HG03575 (cell line): Measurements from ENCODE around the gene CDCA4.
"Not testable (repeated sequence)": the region's sequence is repeated elsewhere in the genome, so short reads cannot be mapped to it uniquely, and the experiment has no call there.

Experiments
- ATAC-seq: cut with Tn5 transposase; IDR thresholded peaks from one replicate; pipeline ENCODE4 v1.9.1; 2021; ENCODE audit not compliant: unreplicated experiment, insufficient number of reproducible peaks, low FRiP score; ENCODE audit errors: extremely low read depth

Gene CDCA4

DNA sequence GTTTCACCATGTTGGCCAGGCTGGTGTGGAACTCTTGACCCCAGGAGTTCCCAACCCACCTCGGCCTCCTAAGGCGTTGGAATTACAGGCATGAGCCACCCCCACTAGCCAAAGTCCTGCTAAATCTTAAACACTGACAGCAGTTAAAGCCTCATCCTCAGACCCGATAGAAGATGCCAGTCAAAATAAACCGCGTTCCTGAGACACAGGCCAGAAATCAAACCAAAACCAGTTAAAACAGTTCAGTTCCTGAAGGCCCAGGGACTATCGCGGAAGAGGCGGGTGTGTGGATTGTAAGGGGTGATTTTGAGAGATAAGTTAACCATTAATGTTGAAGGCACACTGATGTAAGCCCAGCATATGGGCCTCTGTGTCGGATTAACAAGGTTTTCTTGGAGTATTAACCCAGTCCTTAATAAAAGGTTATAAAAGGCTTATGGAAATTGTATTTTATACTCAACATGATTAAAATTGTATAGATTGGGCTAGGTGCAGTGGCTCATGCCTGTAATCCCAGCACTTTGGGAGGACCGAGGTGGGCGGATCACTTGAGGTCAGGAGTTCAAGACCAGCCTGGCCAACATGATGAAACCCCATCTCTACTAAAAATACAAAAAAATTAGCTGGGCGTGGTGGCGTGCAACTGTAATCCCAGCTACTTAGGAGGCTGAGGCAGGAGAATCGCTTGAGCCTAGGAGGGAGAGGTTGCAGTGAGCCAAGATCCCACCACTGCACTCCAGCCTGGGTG is 18.7 kb upstream of the CDCA4 start:
- ATAC-seq: no peak

DNA sequence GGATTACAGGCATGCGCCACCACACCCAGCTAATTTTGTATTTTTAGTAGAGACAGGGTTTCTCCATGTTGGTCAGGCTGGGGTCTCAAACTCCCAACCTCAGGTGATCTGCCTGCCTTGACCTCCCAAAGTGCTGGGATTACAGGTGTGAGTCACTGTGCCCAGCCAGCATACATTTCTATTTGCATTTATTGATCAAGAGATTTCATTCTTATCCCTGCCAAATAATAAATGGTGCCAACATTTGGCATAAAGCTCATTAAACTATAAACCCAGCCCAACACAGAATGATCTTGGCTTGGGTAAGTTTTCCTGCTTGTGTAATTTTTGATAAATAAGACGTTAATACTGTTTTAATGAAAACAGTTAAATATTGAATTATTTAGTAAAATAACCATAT is 14.7 kb upstream of the CDCA4 start:
- not testable (repeated sequence) for ATAC-seq

DNA sequence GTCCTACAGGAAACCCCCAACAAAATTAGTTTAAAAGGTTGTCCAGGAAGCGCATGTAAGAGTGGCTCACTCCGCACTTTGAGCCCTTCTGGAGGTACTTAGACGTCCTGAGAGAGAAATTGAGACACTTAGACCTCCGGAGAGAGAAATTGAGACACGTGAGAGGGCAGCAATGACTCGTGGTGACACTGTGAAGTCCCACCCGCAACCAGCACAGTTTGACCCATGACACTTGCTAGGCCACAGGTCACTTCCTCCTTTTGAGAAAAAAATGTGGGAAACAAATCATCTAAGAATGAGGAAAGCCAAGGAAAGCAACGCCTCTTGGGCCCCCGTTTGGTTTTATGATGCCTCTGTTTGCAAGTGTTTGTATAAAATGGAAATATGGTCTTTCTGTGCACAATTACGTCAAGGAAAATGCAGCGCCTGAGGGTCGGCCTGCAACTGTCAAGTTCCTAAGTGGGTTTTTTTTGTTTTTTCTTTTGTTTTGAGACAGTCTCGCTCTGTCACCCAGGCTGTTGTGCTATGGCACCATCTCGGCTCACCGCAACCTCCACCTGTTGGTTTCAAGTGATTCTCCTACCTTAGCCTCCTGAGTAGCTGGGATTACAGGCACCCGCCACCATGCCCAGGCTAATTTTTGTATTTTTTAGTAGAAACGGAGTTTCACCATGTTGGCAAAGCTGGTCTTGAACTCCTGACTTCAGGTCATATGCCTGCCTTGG is 13.6 kb upstream of the CDCA4 start:
- no peak for ATAC-seq

- not testable (repeated sequence) for ATAC-seq
Measured at GRCh38 chr14:105033412-105033900, 12.6 kb upstream of the CDCA4 start.

- ATAC-seq: not testable (repeated sequence)
Measured at GRCh38 chr14:105032451-105032901, 11.6 kb upstream of the CDCA4 start.

GRCh38 chr14:105030836-105031396 is 10.0 kb upstream of the CDCA4 start:
- ATAC-seq: no peak

DNA sequence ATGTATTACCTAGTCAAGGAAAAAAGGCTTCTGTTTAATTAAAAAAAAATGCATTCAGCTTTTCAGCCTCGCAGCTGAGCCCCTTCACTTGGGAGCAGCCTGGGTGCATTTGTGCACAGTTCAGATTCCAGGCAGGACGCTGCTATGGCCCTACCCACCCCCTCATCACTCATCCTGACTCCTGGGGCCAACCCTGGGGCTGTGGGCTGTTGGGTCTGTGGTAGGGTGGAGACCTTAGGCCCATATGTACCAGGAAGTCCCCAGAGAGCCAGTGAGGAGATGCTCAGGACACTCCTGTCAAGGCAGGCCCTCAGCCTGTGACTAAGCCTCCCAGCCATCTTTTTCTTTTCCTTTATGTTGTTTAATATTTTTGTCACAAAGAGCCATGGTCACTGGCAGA is 9.3 kb upstream of the CDCA4 start:
- ATAC-seq: no peak

DNA sequence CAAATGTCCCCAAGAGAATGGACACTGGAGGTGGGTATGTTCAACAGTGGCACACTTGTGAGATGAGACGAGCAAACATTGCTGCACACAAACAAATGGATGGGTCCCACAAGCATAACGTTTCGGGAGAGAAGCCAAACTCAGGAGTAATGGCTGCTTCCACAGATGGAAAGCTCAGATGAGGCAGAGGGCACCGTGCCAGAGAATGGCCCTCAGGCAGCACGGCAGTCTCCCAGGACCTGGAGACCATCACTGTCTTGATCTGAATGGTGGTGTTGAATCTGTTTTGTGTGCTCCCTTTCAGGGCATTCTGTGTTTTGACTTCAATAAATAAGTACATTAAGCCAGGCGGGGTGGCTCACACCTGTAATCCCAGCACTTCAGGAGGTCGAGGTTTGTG is 8.5 kb upstream of the CDCA4 start:
- no peak for ATAC-seq

- ATAC-seq: no peak
Measured at GRCh38 chr14:105028251-105028927, 7.5 kb upstream of the CDCA4 start.

- ATAC-seq: not testable (repeated sequence)
Measured at GRCh38 chr14:105027718-105028117, 6.8 kb upstream of the CDCA4 start.

GRCh38 chr14:105026802-105027563 is 6.1 kb upstream of the CDCA4 start:
- ATAC-seq: no peak

DNA sequence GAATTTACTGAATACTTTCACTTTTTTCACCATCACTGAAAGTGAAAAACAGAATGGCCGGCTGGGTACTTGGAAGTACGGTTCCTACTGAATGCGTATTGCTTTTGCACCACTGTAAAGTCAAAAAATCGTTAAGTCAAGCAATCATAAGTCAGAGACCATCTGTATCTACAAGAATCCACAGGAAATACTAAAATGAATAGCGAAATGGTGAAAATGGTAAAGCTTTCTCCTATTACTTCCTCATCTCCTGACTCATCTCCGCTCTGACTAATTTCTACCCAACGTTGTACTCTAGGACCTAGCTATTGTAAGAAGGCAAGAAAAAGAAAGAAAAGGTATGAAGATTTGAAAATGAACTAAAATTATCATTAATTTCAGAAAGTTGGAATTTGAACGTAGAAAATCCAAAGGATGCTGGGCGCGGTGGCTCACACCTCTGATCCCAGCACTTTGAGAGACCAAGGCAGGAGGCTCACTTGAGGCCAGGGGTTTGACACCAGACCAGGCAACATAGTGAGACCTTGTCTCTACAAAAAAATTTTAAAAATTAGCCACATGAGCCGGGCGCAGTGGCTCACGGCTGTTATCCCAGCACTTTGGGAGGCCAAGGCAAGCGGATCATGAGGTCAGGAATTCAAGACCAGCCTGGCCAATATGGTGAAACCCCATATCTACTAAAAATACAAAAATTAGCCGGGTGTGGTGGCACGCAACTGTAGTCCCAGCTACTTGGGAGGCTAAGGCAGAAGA is 5.3 kb upstream of the CDCA4 start:
- ATAC-seq: no peak

DNA sequence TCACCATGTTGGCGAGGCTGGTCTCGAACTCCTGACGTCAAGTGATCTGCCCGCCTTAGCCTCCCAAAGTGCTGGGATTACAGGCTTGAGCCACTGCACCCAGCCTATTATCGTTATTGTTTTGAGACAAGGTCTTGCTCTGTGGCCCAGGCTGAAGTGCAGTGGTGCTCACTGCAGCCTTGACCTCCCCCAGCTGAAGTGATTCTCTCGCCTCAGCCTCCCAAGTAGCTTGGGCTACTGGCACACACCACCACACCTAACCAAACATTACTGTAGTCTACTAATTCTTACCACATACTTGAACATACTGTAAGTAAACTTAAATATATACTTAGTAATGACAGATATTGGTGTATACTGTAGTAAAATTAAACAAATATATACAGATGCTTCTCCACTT is 4.5 kb upstream of the CDCA4 start:
- no peak for ATAC-seq

- no peak for ATAC-seq
Measured at GRCh38 chr14:105023791-105024480, 3.1 kb upstream of the CDCA4 start.

- ATAC-seq: no peak
Measured at GRCh38 chr14:105023144-105023543, 2.3 kb upstream of the CDCA4 start.

DNA sequence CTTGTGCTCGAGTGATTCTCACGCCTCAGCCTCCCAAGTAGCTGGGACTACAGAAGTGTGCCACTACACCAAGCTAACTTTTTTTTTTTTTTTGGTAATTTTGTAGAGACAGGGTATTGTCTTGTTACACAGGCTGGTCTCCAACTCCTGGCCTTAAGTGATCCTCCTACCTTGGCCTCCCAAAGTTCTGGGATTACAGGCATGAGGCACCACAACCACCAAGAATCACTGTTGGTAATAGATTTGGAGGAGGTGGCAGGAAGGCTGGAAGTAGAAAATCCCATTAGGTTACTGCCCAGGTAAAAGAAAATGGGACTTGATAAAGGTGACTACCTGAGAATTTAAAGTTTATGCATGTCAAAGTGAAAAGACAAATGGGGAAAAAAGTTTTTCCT is 1.4 kb upstream of the CDCA4 start:
- ATAC-seq: no peak

- ATAC-seq: no peak
Measured at GRCh38 chr14:105021656-105022275, 883 bp upstream of the CDCA4 start.
